ENCODE data around the gene PTGES.
"Not testable (repeated sequence)": the region's sequence is repeated elsewhere in the genome, so short reads cannot be mapped to it uniquely, and the experiment has no call there.

DNA sequence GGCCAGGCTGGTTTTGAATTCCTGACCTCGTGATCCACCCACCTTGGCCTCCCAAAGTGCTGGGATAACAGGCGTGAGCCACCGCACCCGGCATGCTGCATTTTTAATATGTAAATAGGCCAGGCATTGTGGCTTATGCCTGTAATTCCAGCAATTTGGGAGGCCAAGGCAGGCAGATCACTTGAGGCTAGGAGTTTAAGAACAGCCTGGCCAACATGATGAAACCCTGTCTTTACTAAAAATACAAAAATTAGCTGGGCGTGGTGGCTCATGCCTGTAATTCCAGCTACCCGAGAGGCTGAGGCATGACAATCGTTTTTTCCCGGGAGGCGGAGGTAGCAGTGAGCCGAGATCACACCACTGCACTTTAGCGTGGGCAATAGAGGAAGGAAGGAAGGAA lies 32.1 kb upstream of the PTGES start:
- TF ChIP-seq POLR2AphosphoS5, TAF1 (IDR thresholded peaks at IDR 0.05; ENCODE audit: low read depth, low read length): not testable (repeated sequence)

Measured in GM12891 (cell line).